HG03159 (cell line): ENCODE measurements around the gene DYNLRB1.

ENCODE experiments used
- ATAC-seq: cut with Tn5 transposase; IDR thresholded peaks from one replicate; pipeline ENCODE4 v1.9.1; 2021; ENCODE audit warnings: mild to moderate bottlenecking, moderate library complexity; ENCODE audit not compliant: unreplicated experiment

The DYNLRB1 gene

DNA sequence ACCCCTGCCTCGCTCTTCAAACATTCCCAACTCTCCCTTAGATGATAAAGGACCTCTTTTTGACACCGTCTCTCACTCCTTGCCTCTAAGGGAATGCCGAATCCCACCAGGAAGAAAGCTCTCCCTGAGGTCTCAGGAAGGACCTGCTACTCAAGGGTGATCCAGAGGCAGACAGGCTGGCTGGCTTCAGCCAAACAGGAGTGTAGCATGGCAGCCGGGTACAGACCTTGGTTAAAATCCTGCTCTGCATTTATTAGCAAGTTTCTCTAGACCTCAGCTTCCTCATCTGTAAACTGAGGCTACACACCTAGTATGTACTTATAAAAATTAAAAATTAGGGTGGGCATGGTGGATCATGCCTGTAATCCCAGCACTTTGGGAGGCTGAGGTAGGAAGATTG lies 59.5 kb downstream of the DYNLRB1 start:
- no peak for ATAC-seq

DNA sequence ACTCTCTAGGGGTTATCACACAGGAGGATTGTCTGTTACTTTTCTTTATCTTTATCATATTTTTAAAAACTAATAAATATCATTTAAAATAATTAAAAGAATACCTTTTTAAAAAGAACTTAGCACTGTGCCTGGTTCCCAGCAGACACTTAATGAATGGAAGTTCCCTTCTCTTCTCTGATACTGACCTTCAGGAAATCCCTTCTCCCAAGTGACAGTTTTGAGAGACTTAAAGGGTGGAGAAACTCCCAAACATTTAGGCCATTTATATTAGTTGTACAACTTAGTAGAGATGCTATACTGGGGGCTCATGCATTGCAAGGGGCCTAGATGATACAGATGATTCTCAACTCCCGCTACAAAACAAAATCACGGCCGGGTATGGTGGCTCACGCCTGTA lies 60.8 kb downstream of the DYNLRB1 start:
- ATAC-seq, result no peak

- ATAC-seq, result no peak
Observed at GRCh38 chr20:34578025-34578424, 61.8 kb downstream of the DYNLRB1 start.

DNA sequence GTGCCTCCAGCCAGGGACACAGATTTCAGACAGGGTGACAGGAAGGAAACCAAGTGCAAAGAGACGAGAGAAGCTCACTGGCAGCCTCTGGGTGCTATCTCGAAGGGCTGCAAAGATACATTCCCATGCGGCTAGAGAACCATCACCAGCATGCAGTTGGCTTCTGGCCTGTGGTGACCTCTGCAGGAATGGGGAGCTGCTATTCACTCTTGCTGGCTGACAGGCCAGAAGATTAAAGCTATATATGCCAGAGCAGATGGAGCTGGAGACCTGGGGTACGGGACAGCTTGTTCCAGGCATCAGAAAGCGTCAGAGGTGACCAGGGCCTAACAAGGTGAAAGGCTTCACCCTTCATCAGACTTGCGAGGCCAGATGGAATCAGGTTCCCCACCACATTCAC lies 62.3 kb downstream of the DYNLRB1 start:
- ATAC-seq, result no peak

DNA sequence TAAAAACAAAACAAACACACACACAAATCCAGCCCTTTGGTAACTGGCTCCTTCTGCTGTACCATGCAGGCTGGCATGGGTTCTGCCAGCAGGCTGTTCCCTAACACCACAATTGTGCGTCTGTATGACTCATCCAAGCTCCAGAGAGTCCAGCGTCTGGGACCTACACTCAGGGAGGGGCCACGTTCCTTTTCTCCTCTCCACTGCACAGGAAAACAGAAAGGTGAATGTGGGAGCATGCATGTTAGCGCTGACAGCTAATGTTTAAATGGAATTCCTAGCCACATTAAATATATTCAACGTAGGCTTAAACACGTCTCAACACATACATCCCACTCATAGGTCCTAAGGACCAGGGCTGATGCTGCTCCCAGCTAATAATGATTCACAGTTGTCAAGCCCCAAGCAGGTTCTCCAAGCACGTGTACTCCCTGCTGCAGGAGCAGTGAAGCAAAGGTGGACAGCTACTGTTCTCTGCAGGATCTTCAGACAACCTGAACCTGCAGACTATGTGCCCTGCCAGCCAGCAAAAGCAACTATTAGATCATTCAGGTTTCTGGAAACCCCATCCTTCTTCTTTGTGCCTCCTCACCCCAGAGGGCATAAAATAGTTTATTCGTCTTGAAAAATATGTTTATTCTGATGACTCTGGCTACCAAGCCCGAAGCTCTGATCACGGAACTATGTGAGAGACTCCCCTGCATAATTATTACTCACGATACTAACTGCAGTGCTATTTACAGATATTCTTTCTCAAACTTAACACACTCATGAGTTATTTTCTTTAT lies 63.2 kb downstream of the DYNLRB1 start:
- ATAC-seq, result no peak

GRCh38 chr20:34579979-34580940 lies 64.0 kb downstream of the DYNLRB1 start:
- ATAC-seq, result no peak

DNA sequence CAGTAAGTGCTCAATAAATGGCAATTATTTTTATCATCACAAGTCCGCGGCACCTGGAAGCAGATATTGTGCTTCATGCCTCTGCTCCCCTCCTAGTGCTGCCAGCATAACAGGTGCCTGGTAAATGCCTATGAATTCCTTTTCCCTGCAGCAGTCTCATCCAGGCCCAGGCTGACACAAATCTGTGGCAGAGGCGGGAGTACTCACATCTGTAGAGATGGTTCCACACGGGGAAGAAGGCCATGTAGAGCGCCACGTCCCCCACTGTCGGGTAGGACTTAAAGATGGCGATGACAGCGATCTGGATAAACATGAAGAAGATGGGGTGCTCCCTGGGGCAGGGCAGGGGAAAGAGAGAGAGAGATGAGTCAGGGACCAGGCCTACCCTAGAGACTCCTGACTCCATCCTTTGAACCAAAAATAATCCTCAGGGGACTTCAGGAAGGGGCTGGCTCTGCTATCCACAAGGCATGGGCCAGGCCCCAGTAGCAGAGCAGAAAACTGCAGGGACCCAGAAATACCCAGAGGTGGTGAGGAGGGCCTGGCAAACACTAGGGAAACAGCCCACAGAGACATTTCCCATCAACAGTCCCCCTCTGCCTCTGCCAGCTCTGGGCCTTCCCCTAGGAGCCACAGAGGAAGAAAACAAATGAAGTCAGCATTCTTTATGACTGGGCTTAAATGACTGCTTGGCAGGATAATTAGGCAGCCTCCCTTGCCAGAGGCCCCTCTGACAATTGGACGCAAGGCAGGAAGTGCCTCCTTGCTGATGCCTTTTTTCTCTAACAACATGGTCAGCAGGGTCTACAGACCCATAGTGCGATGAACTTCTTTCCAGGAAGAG lies 65.3 kb downstream of the DYNLRB1 start:
- no peak for ATAC-seq

DNA sequence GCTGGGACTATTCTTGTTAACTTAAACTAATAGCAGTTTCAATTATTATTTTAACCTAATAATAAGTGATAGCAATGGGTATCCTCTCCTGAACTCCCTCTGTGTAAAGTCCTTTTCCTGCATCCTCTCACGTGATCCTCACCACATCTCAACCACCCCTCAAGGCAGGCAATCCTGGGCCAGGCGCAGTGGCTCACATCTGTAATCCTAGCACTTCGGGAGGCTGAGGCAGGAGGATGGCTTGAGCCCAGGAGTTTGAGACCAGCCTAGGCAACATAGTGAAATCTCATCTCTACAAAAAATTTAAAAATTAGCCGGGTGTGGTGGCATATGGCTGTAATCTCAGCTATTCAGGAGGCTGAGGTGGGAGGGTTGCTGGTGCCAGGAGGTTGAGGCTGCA lies 66.0 kb downstream of the DYNLRB1 start:
- no peak for ATAC-seq

- ATAC-seq, result no peak
Observed at GRCh38 chr20:34582911-34583310, 66.7 kb downstream of the DYNLRB1 start.

DNA sequence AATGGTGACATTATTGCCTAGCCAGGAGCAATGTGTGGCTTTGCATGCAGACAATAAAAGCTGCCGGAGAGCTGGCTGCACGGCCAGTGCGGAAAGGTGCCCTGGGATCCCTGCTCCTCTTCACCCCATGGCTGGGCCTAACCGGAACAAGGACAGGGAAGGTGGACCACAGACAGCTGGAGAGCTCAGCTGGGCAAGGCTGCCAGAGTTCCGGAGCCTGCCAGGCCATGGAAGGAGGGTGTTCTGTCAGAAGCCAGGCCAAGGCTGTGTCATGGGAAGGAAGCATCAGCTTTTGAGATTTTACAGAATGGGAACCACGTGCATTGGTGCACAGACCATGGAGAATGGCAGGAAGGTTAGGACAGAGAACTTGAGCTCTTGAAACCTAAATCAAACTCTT lies 67.3 kb downstream of the DYNLRB1 start:
- ATAC-seq, result no peak

GRCh38 chr20:34585019-34585418 lies 68.8 kb downstream of the DYNLRB1 start:
- no peak for ATAC-seq

- no peak for ATAC-seq
Observed at GRCh38 chr20:34586488-34587163, 70.4 kb downstream of the DYNLRB1 start.
